ENCODE results near the gene UGGT1. TPM values are rescaled to one million over a fixed set of nuclear protein-coding genes. Genes with fewer than 3 reads are reported as not detected.

UGGT1 gene
- polyA plus RNA-seq, 3 donors: 5.3 to 10.1 (median 9.8) TPM

- no peak overlapping the region for H3K27ac ChIP-seq (ENCODE audit: low read depth, low read length)
Measured at GRCh38 chr2:128236491-128237035, 145.6 kb downstream of the UGGT1 start.

GRCh38 chr2:128237081-128237534, 146.1 kb downstream of the UGGT1 start:
- H3K27ac ChIP-seq (ENCODE audit: low read depth, low read length): no peak overlapping the region
- 74 to 75% (median 74%) methylated on average over 2 of the region's 2 CpGs for WGBS, 3 donors

More at GRCh38 chr2:128236491-128237035, 145.6 kb downstream of the UGGT1 start:
- WGBS, 3 donors: 89 to 93% (median 91%) methylated on average over 8 of the region's 8 CpGs

- H3K27ac ChIP-seq (ENCODE audit: low read depth, low read length): no peak overlapping the region
- WGBS, 3 donors: 81 to 93% (median 89%) methylated on average over 8 of the region's 8 CpGs
Measured at GRCh38 chr2:128237911-128238697, 147.1 kb downstream of the UGGT1 start.

- WGBS, 3 donors: 83 to 90% (median 85%) methylated on average over 3 of the region's 3 CpGs
- H3K27ac ChIP-seq (ENCODE audit: low read depth, low read length): no peak overlapping the region
Measured at GRCh38 chr2:128241896-128242295, 150.9 kb downstream of the UGGT1 start.

Other genes with a start within 250 kb of the UGGT1 start
- 10 to 100 TPM in 1 of 3 donors, 1 to 10 TPM in 2; 5.6 to 14.7 (median 8.1) TPM for gene POLR2D, start 233.0 kb upstream of the UGGT1 start, polyA plus RNA-seq
- 10 to 100 TPM in 1 of 3 donors, 1 to 10 TPM in 2; 5.7 to 15.4 (median 9.9) TPM for gene AMMECR1L, start 205.2 kb upstream of the UGGT1 start, polyA plus RNA-seq
- 1 to 10 TPM; 5.5 to 6.7 (median 6.2) TPM for gene SAP130, start 63.1 kb upstream of the UGGT1 start, polyA plus RNA-seq
- 10 to 100 TPM; 18.9 to 20.6 (median 20.0) TPM for gene HS6ST1, start 227.7 kb downstream of the UGGT1 start, polyA plus RNA-seq